22Rv1 (cell line): ENCODE measurements around the gene GGA2.

Experiments
- H3K27ac ChIP-seq: fragments of 450-650 bp; 2 replicates; pipeline ENCODE4 v1.5.1; 2017
- CTCF ChIP-seq: fragments of 450-650 bp; IDR thresholded peaks from 2 replicates; pipeline ENCODE4 v1.5.1; 2017; ENCODE audit warnings: mild to moderate bottlenecking
- ZFX ChIP-seq: fragments of 450-650 bp; IDR thresholded peaks from 2 replicates; pipeline ENCODE4 v1.6.1; 2017; ENCODE audit warnings: antibody characterized with exemption, borderline replicate concordance

Gene GGA2

GRCh38 chr16:23432176-23433128 is 77.8 kb downstream of the GGA2 start:
- H3K27ac ChIP-seq = no peak overlapping the region
- no peak for TF ChIP-seq ZFX
- peak; percentile 57 for TF ChIP-seq CTCF

- no peak overlapping the region for H3K27ac ChIP-seq
- TF ChIP-seq ZFX (no peak), CTCF (no peak)
Observed at GRCh38 chr16:23428351-23428750, 81.9 kb downstream of the GGA2 start.

GRCh38 chr16:23424292-23424958 is 85.9 kb downstream of the GGA2 start:
- peak overlapping the region; percentile 93 for H3K27ac ChIP-seq
- TF ChIP-seq CTCF (no peak), ZFX (no peak)

GRCh38 chr16:23423496-23424049 is 86.7 kb downstream of the GGA2 start:
- peak overlapping the region; percentile 93 for H3K27ac ChIP-seq
- TF ChIP-seq ZFX (no peak), CTCF (no peak)

- H3K27ac ChIP-seq = no peak overlapping the region
- TF ChIP-seq ZFX = no peak
- no peak for TF ChIP-seq CTCF
Observed at GRCh38 chr16:23420011-23420410, 90.3 kb downstream of the GGA2 start.

GRCh38 chr16:23416816-23417215 is 93.5 kb downstream of the GGA2 start:
- TF ChIP-seq ZFX = no peak
- TF ChIP-seq CTCF = no peak
- no peak overlapping the region for H3K27ac ChIP-seq
